Muscle layer of duodenum (tissue), 2 donors: ENCODE measurements around the gene DDX24.

Experiments used
- H3K27ac ChIP-seq: one replicate; pipeline ENCODE4 v1.7.0; 2013; ENCODE audit warnings: mild to moderate bottlenecking, low read length
- H3K27me3 ChIP-seq: one replicate; pipeline ENCODE4 v1.7.0; 2013; ENCODE audit warnings: low read depth, mild to moderate bottlenecking, control low read depth, low read length
- H3K36me3 ChIP-seq, 2 donors: one replicate each; pipeline ENCODE4 v1.7.0; 2013; ENCODE audit warnings: low read length in 2 of 2, control low read depth in 1 of 2, mild to moderate bottlenecking in 1 of 2; ENCODE audit not compliant: insufficient read depth in 2 of 2, control insufficient read depth in 1 of 2
- H3K4me1 ChIP-seq, 2 donors: one replicate each; pipeline ENCODE4 v1.7.0; 2013; ENCODE audit warnings: low read length in 2 of 2, mild to moderate bottlenecking in 2 of 2, control low read depth in 1 of 2, moderate library complexity in 1 of 2; ENCODE audit not compliant: insufficient read depth in 2 of 2, control insufficient read depth in 1 of 2
- H3K4me3 ChIP-seq, 2 donors: one replicate each; pipeline ENCODE4 v1.7.0; 2013; ENCODE audit warnings: low read length in 2 of 2, low read depth in 1 of 2, mild to moderate bottlenecking in 1 of 2
- H3K9me3 ChIP-seq, 2 donors: one replicate each; pipeline ENCODE4 v1.7.0; 2013; ENCODE audit warnings: low read length in 2 of 2, control low read depth in 1 of 2, mild to moderate bottlenecking in 1 of 2; ENCODE audit not compliant: control insufficient read depth in 1 of 2
- donor health status: healthy.

Gene DDX24

GRCh38 chr14:94027566-94028449 lies 53.2 kb downstream of the DDX24 start:
- H3K4me1 ChIP-seq = peaks cover 0 to 3% of the 10 kb centered on the region in 2 donors
- no peak overlapping the region for H3K27ac ChIP-seq
- H3K4me3 ChIP-seq = no peak overlapping the region
- H3K36me3 ChIP-seq = no peaks in the 10 kb centered on the region
- H3K27me3 ChIP-seq = no peaks in the 10 kb centered on the region
- no peaks in the 10 kb centered on the region for H3K9me3 ChIP-seq

GRCh38 chr14:94026889-94027469 lies 54.0 kb downstream of the DDX24 start:
- Histone ChIP-seq H3K27ac (no peak overlapping the region), H3K4me1 (peaks cover 0 to 3% of the 10 kb centered on the region in 2 donors), H3K36me3 (no peaks in the 10 kb centered on the region), H3K9me3 (no peaks in the 10 kb centered on the region), H3K27me3 (no peaks in the 10 kb centered on the region), H3K4me3 (peak overlapping the region; percentile 11 to 74)

- Histone ChIP-seq H3K4me1 (peaks cover 0 to 3% of the 10 kb centered on the region in 2 donors), H3K27ac (no peak within 1 kb of the TSS), H3K36me3 (no peaks in the 10 kb centered on the region), H3K27me3 (no peaks in the 10 kb centered on the region), H3K9me3 (no peaks in the 10 kb centered on the region), H3K4me3 (peak within 1 kb of the TSS; percentile 44 to 74)
Measured at GRCh38 chr14:94026173-94026888, 54.7 kb downstream of the DDX24 start, which contains the start of gene OTUB2. Gene OTUB2 (plus strand): TSS chr14:94026340. CDS start chr14:94026538, 198 bp downstream.

- Histone ChIP-seq H3K27ac (no peak overlapping the region), H3K36me3 (no peaks in the 10 kb centered on the region), H3K4me3 (peak overlapping the region; percentile 44 to 74), H3K9me3 (no peaks in the 10 kb centered on the region), H3K27me3 (no peaks in the 10 kb centered on the region), H3K4me1 (peaks cover 0 to 3% of the 10 kb centered on the region in 2 donors)
Measured at GRCh38 chr14:94025720-94026119, 55.3 kb downstream of the DDX24 start.

- Histone ChIP-seq H3K27ac (no peak overlapping the region), H3K27me3 (no peaks in the 10 kb centered on the region)
Measured at GRCh38 chr14:94024549-94024948, 56.5 kb downstream of the DDX24 start.

GRCh38 chr14:94022532-94023411 lies 58.2 kb downstream of the DDX24 start:
- Histone ChIP-seq H3K9me3 (no peaks in the 10 kb centered on the region), H3K4me1 (peaks cover 0 to 3% of the 10 kb centered on the region in 2 donors), H3K36me3 (no peaks in the 10 kb centered on the region), H3K27ac (no peak overlapping the region), H3K4me3 (no peak overlapping the region), H3K27me3 (no peaks in the 10 kb centered on the region)

More at GRCh38 chr14:94024549-94024948, 56.5 kb downstream of the DDX24 start:
- Histone ChIP-seq H3K4me3 (no peak overlapping the region), H3K9me3 (no peaks in the 10 kb centered on the region), H3K4me1 (peaks cover 0 to 3% of the 10 kb centered on the region in 2 donors), H3K36me3 (no peaks in the 10 kb centered on the region)

- no peaks in the 10 kb centered on the region for H3K36me3 ChIP-seq
- peaks cover 0 to 3% of the 10 kb centered on the region in 2 donors for H3K4me1 ChIP-seq
- no peaks in the 10 kb centered on the region for H3K9me3 ChIP-seq
- no peak overlapping the region for H3K4me3 ChIP-seq
- no peak overlapping the region for H3K27ac ChIP-seq
- no peaks in the 10 kb centered on the region for H3K27me3 ChIP-seq
Measured at GRCh38 chr14:94021416-94022157, 59.4 kb downstream of the DDX24 start.

- H3K9me3 ChIP-seq = no peaks in the 10 kb centered on the region
- no peak overlapping the region for H3K4me3 ChIP-seq
Measured at GRCh38 chr14:94021001-94021400, 60.0 kb downstream of the DDX24 start.

GRCh38 chr14:94020267-94020666 lies 60.7 kb downstream of the DDX24 start:
- Histone ChIP-seq H3K36me3 (no peaks in the 10 kb centered on the region), H3K27ac (no peak overlapping the region), H3K4me3 (no peak overlapping the region), H3K4me1 (no peaks in the 10 kb centered on the region), H3K27me3 (no peaks in the 10 kb centered on the region), H3K9me3 (no peaks in the 10 kb centered on the region)

More at GRCh38 chr14:94021001-94021400, 60.0 kb downstream of the DDX24 start:
- H3K27ac ChIP-seq = no peak overlapping the region
- H3K27me3 ChIP-seq = no peaks in the 10 kb centered on the region
- no peaks in the 10 kb centered on the region for H3K36me3 ChIP-seq
- peaks cover 0 to 3% of the 10 kb centered on the region in 2 donors for H3K4me1 ChIP-seq

- Histone ChIP-seq H3K27me3 (no peaks in the 10 kb centered on the region), H3K4me1 (no peaks in the 10 kb centered on the region), H3K4me3 (no peak overlapping the region), H3K9me3 (no peaks in the 10 kb centered on the region), H3K27ac (no peak overlapping the region), H3K36me3 (no peaks in the 10 kb centered on the region)
Measured at GRCh38 chr14:94019329-94019728, 61.7 kb downstream of the DDX24 start.
